ENCODE data around the gene AHSA1. TPM values are rescaled to one million over a fixed set of nuclear protein-coding genes. Genes with fewer than 3 reads are reported as not detected.

Gene AHSA1
- total RNA-seq, 4 donors from 2014 or later: 49.4 to 111 (median 93.2) TPM

GRCh38 chr14:77498984-77499527 is 41.2 kb downstream of the AHSA1 start:
- H3K4me3 ChIP-seq (replicated peaks in 1 of 3): peak overlapping the region; percentile 6 to 44 (median 33)
- intact Hi-C loops (cut with DNase I): no loop called here
- no peaks in the 10 kb centered on the region for H3K27me3 ChIP-seq
- H3K36me3 ChIP-seq: no peaks in the 10 kb centered on the region
- peaks cover 11 to 14% of the 10 kb centered on the region in 2 donors for H3K4me1 ChIP-seq
- DNase-seq: no peak
- no peaks in the 10 kb centered on the region for H3K9me3 ChIP-seq
- 3 to 24% methylated on average over 6 to 13 of the region's 53 CpGs for WGBS, 2 donors
- no peak for TF ChIP-seq POLR2A (IDR thresholded peaks at IDR 0.05)
- TF ChIP-seq CTCF (IDR thresholded peaks at IDR 0.05): no peak
- H3K27ac ChIP-seq: no peak overlapping the region

DNA sequence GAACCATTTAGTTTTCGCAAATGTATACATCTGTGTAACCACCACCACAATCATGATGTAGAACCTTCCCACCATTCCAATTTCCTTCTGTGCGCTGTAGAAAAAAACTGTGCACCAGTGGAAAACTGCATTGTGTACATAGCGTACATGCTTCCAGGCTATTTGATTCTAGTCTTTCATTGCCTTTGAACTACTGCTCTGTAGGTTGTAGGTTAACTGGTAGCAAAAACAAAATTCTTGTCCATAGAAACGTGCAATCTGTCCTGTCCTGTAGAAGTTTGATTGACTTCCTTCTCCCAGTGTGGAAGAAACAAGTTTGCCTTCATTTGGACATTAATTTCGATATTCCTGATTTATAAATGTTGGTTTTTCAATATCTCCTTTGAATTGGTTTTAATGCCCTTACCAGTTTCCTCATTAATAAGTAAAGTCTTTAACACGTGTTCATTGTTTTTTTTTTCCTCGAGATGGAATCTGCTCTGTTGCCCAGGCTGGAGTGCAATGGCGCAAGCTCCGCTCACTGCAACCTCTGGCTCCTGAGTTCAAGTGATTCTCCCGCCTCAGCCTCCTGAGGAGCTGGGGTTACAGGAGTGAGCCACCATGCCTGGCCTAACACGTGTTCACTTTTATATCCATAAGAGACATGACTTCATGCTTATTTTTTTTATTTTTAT is 44.4 kb downstream of the AHSA1 start:
- no peak overlapping the region for H3K4me3 ChIP-seq (replicated peaks in 1 of 3)
- no peak for DNase-seq
- H3K9me3 ChIP-seq: no peaks in the 10 kb centered on the region
- H3K27me3 ChIP-seq: no peaks in the 10 kb centered on the region
- 81 to 82% methylated on average over 11 of the region's 11 CpGs for WGBS, 2 donors
- no peak for TF ChIP-seq POLR2A (IDR thresholded peaks at IDR 0.05)
- TF ChIP-seq CTCF (IDR thresholded peaks at IDR 0.05): no peak
- no peaks in the 10 kb centered on the region for H3K36me3 ChIP-seq
- intact Hi-C loops (cut with DNase I): no loop called here
- H3K4me1 ChIP-seq: peaks cover 11 to 14% of the 10 kb centered on the region in 2 donors
- H3K27ac ChIP-seq: no peak overlapping the region

DNA sequence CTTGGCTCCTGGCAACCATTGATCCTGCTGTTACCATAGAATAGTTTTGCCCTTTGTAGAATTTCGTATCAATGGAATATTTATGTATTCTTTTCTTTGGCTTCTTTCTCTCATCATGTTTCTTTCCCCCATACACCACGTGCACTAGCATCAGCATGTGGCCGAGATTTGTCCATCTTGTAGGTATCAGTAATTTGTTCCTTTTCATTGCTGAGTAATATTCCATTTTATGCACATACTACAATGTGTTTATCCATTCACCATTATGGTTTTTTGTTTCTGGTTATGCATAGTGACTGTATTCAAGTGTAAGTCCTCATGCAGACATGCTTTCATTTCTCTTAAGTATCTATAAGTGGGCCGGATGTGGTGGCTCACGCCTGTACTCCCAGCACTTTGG is 45.2 kb downstream of the AHSA1 start:
- peaks cover 8 to 11% of the 10 kb centered on the region in 2 donors for H3K4me1 ChIP-seq
- H3K36me3 ChIP-seq: no peaks in the 10 kb centered on the region
- 96 to 97% methylated on average over 5 of the region's 5 CpGs for WGBS, 2 donors
- no peak for DNase-seq
- no peak overlapping the region for H3K4me3 ChIP-seq (replicated peaks in 1 of 3)
- intact Hi-C loops (cut with DNase I): no loop called here
- no peak overlapping the region for H3K27ac ChIP-seq
- no peaks in the 10 kb centered on the region for H3K27me3 ChIP-seq
- H3K9me3 ChIP-seq: no peaks in the 10 kb centered on the region
- TF ChIP-seq POLR2A (IDR thresholded peaks at IDR 0.05): no peak
- no peak for TF ChIP-seq CTCF (IDR thresholded peaks at IDR 0.05)

GRCh38 chr14:77505031-77505430 is 47.1 kb downstream of the AHSA1 start:
- Histone ChIP-seq H3K9me3 (no peaks in the 10 kb centered on the region), H3K4me3 (replicated peaks in 1 of 3) (no peak overlapping the region), H3K4me1 (no peaks in the 10 kb centered on the region), H3K27ac (no peak overlapping the region), H3K27me3 (no peaks in the 10 kb centered on the region), H3K36me3 (peaks cover 0 to 3% of the 10 kb centered on the region in 2 donors)
- no peak for DNase-seq
- intact Hi-C loops (cut with DNase I): no loop called here
- TF ChIP-seq CTCF (IDR thresholded peaks at IDR 0.05): no peak
- TF ChIP-seq POLR2A (IDR thresholded peaks at IDR 0.05): no peak
- 70 to 86% methylated on average over 4 of the region's 4 CpGs for WGBS, 2 donors

GRCh38 chr14:77507762-77508161 is 49.9 kb downstream of the AHSA1 start:
- Histone ChIP-seq H3K36me3 (peaks cover 13 to 15% of the 10 kb centered on the region in 2 donors), H3K4me1 (no peaks in the 10 kb centered on the region), H3K27me3 (no peaks in the 10 kb centered on the region), H3K9me3 (no peaks in the 10 kb centered on the region), H3K27ac (no peak overlapping the region), H3K4me3 (replicated peaks in 1 of 3) (no peak overlapping the region)
- DNase-seq: no peak
- no peak for TF ChIP-seq CTCF (IDR thresholded peaks at IDR 0.05)
- TF ChIP-seq POLR2A (IDR thresholded peaks at IDR 0.05): no peak
- WGBS, 2 donors: 96 to 99% methylated on average over 3 of the region's 3 CpGs
- intact Hi-C loops (cut with DNase I): no loop called here

Data from thyroid gland (tissue), 4 donors.